Endothelial cell (in vitro differentiated cells): ENCODE results near the gene ALDOA. TPM values are rescaled to one million over a fixed set of nuclear protein-coding genes. Genes with fewer than 3 reads are reported as not detected.

Source experiments
- DNase-seq: peaks from one replicate; pipeline ENCODE4 v3.0.0; 2021; ENCODE audit warnings: low spot score
- H3K27ac Mint-ChIP-seq: one replicate; pipeline ENCODE4 v1.8.0; 2021; ENCODE audit warnings: mixed read lengths, inconsistent platforms; ENCODE audit not compliant: unreplicated experiment
- H3K27me3 Mint-ChIP-seq: one replicate; pipeline ENCODE4 v1.8.0; 2021; ENCODE audit warnings: mild to moderate bottlenecking, moderate library complexity, mixed read lengths, inconsistent platforms; ENCODE audit not compliant: unreplicated experiment
- H3K36me3 Mint-ChIP-seq: one replicate; pipeline ENCODE4 v1.8.0; 2021; ENCODE audit warnings: mild to moderate bottlenecking, low read depth, mixed read lengths, inconsistent platforms; ENCODE audit not compliant: unreplicated experiment
- H3K4me1 Mint-ChIP-seq: one replicate; pipeline ENCODE4 v1.8.0; 2021; ENCODE audit warnings: mild to moderate bottlenecking, mixed read lengths, inconsistent platforms; ENCODE audit not compliant: unreplicated experiment
- H3K4me3 Mint-ChIP-seq: one replicate; pipeline ENCODE4 v1.8.0; 2021; ENCODE audit warnings: mild to moderate bottlenecking, mixed read lengths, inconsistent platforms; ENCODE audit not compliant: unreplicated experiment
- H3K9me3 Mint-ChIP-seq: one replicate; pipeline ENCODE4 v1.8.0; 2021; ENCODE audit warnings: mixed read lengths, inconsistent platforms; ENCODE audit not compliant: unreplicated experiment
- total RNA-seq: library from RNA; stranded (reverse); fragmentation: NEBNext Ultra II Directional; extraction: Animal tissue kit (Norgen Biotek cat#: 25700); gene quantifications from one replicate; pipeline ENCODE4 v1.2.1, GENCODE V29; 2021; ENCODE audit not compliant: unreplicated experiment
- TF ChIP-seq, protein P1 (sequence below): fragments of 200-600 bp; sonication (generic); IDR thresholded peaks from one replicate; pipeline ENCODE4 v1.5.0; 2021; ENCODE audit warnings: antibody characterized with exemption; ENCODE audit not compliant: unreplicated experiment

Gene ALDOA
- total RNA-seq, 1 donor from 2014 or later, result 551 TPM

DNA sequence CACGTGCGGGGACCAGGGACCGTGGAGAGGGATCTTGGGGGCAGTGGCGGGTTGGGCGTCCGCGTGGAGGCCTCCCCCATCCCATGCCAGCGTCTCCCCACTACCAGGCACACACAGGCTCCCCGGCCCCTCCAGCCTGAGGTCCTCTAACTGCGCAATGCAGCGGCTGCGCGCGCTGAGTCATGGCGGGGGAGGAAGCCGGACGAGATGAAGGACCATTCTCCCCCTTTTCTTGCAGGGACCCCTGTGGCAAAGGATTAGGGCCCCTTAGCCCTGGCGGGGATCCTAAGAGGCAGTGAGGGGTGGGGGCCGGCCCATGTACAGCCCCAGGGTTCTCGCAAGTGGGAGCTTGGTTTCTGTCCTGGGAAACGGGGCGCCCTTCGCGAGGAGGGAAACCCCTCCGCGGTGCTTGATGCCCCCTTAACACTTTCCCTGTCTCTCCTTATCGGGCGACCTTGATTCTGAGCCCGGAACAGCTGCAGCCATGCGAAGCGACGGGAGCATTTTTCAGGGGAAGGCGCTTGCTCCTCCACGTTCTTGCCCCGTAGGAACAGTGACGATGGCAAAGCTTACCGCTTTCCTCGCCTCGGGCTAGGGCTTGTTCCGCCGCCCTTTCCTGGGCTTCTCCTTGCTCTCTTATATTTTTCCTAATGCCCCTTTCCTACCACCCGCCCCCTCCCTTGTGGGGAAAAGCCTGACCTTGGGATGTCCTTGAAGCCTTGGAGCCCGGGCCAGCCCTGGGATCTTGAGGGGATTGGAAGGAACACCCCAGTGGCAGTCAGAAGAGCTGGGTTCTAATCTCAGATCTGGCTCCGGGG lies 592 bp downstream of the ALDOA start:
- Mint-ChIP-seq H3K4me1 (peaks cover 14% of the 10 kb centered on the region), H3K27me3 (peaks cover 10% of the 10 kb centered on the region), H3K36me3 (peaks cover 28% of the 10 kb centered on the region), H3K27ac (peak overlapping the region; percentile 88), H3K4me3 (peak overlapping the region; percentile 92), H3K9me3 (no peaks in the 10 kb centered on the region)
- no peak for DNase-seq
- TF ChIP-seq, protein P1, sequence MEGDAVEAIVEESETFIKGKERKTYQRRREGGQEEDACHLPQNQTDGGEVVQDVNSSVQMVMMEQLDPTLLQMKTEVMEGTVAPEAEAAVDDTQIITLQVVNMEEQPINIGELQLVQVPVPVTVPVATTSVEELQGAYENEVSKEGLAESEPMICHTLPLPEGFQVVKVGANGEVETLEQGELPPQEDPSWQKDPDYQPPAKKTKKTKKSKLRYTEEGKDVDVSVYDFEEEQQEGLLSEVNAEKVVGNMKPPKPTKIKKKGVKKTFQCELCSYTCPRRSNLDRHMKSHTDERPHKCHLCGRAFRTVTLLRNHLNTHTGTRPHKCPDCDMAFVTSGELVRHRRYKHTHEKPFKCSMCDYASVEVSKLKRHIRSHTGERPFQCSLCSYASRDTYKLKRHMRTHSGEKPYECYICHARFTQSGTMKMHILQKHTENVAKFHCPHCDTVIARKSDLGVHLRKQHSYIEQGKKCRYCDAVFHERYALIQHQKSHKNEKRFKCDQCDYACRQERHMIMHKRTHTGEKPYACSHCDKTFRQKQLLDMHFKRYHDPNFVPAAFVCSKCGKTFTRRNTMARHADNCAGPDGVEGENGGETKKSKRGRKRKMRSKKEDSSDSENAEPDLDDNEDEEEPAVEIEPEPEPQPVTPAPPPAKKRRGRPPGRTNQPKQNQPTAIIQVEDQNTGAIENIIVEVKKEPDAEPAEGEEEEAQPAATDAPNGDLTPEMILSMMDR, result no peak

GRCh38 chr16:30066761-30067583 lies 1.4 kb downstream of the ALDOA start:
- TF ChIP-seq, protein P1, result no peak
- Mint-ChIP-seq H3K27ac (peak overlapping the region; percentile 88), H3K4me3 (peak overlapping the region; percentile 92), H3K9me3 (no peaks in the 10 kb centered on the region), H3K4me1 (peaks cover 14% of the 10 kb centered on the region), H3K36me3 (peaks cover 28% of the 10 kb centered on the region), H3K27me3 (peaks cover 10% of the 10 kb centered on the region)
- no peak for DNase-seq

GRCh38 chr16:30067584-30067916 lies 2.0 kb downstream of the ALDOA start:
- H3K27ac Mint-ChIP-seq, result peak overlapping the region; percentile 30
- TF ChIP-seq, protein P1, result no peak
- H3K4me1 Mint-ChIP-seq, result peaks cover 14% of the 10 kb centered on the region
- no peak for DNase-seq
- H3K4me3 Mint-ChIP-seq, result peak overlapping the region; percentile 92
- no peaks in the 10 kb centered on the region for H3K9me3 Mint-ChIP-seq
- peaks cover 31% of the 10 kb centered on the region for H3K36me3 Mint-ChIP-seq
- peaks cover 10% of the 10 kb centered on the region for H3K27me3 Mint-ChIP-seq

DNA sequence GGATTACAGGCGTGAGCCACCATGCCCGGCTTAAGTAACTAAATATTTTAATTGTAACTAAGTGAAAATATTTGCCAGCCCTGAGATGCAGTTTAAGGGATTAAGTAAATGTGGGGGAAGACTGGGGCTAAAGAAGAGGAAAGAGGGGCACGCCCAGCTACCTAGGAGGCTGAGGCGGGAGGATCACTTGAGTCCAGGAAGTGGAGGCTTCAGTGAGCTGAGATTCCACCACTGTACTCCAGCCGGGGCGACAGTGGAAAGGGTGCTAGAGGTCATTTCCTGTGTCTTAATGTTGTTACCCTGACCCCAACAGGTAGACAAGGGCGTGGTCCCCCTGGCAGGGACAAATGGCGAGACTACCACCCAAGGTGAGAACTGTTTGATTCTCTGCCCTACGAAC lies 2.8 kb downstream of the ALDOA start:
- H3K27me3 Mint-ChIP-seq, result peaks cover 10% of the 10 kb centered on the region
- TF ChIP-seq, protein P1, result no peak
- peak overlapping the region; percentile 64 for H3K27ac Mint-ChIP-seq
- H3K4me1 Mint-ChIP-seq, result peaks cover 14% of the 10 kb centered on the region
- H3K9me3 Mint-ChIP-seq, result no peaks in the 10 kb centered on the region
- no peak for DNase-seq
- H3K36me3 Mint-ChIP-seq, result peaks cover 31% of the 10 kb centered on the region
- H3K4me3 Mint-ChIP-seq, result peak overlapping the region; percentile 56
